H1 (cell line): ENCODE measurements around the gene CEP41. TPM values are rescaled to one million over a fixed set of nuclear protein-coding genes. Genes with fewer than 3 reads are reported as not detected.

Experiments
- CTCF ChIA-PET: fragments of 300-600 bp; sonication (Branson Sonifier 250); formaldehyde crosslinking; loops from one replicate; lab custom pipeline; 2021; ENCODE audit not compliant: partially characterized antibody; lab: Charles Lee
- POLR2A ChIA-PET: fragments of 300-600 bp; sonication (Branson Sonifier 250); formaldehyde crosslinking; loops from one replicate; lab custom pipeline; 2021; ENCODE audit warnings: inconsistent platforms; ENCODE audit not compliant: partially characterized antibody; lab: Charles Lee
- DNase-seq, 2 experiments: peaks; one replicate each; pipeline versions ENCODE4 v3.0.0 to v3.0.0-alpha.2; 2010 to 2022; ENCODE audit warnings: low spot score in 2 of 2, low read depth in 1 of 2, mixed read lengths in 1 of 2
- FAIRE-seq: peaks from 2 replicates; lab custom pipeline; 2011; peaks lifted over from hg19 to GRCh38; lab: Jason Lieb, UNC
- H2AFZ ChIP-seq: 2 replicates; pipeline ENCODE4 v1.8.1; 2012; ENCODE audit warnings: low read length, inconsistent platforms
- H2AK5ac ChIP-seq: 2 replicates; pipeline ENCODE4 v1.6.1; 2013; ENCODE audit warnings: low read depth, low read length
- H2BK120ac ChIP-seq: replicated peaks from 2 replicates; pipeline ENCODE3; 2013; ENCODE audit warnings: low read depth, low read length, inconsistent platforms
- H2BK12ac ChIP-seq: 2 replicates; pipeline ENCODE4 v1.6.1; 2013; ENCODE audit warnings: low read depth, low read length
- H2BK15ac ChIP-seq: 2 replicates; pipeline ENCODE4 v1.6.1; 2013; ENCODE audit warnings: low read length
- H2BK20ac ChIP-seq: 2 replicates; pipeline ENCODE4 v1.6.1; 2013; ENCODE audit warnings: low read length
- H2BK5ac ChIP-seq: 2 replicates; pipeline ENCODE4 v1.6.1; 2013; ENCODE audit warnings: low read depth, low read length
- H3K14ac ChIP-seq: 2 replicates; pipeline ENCODE4 v1.6.1; 2013; ENCODE audit warnings: inconsistent platforms; ENCODE audit not compliant: insufficient read length
- H3K18ac ChIP-seq: 2 replicates; pipeline ENCODE4 v1.6.1; 2013; ENCODE audit warnings: low read length; ENCODE audit errors: extremely low read depth
- H3K23ac ChIP-seq: 2 replicates; pipeline ENCODE4 v1.6.1; 2013; ENCODE audit warnings: inconsistent platforms; ENCODE audit not compliant: insufficient read length
- H3K23me2 ChIP-seq: 2 replicates; pipeline ENCODE4 v1.6.1; 2013; ENCODE audit warnings: low read depth, low read length
- H3K27ac ChIP-seq: 2 replicates; pipeline ENCODE4 v1.6.1; 2011; ENCODE audit warnings: low read depth, low read length, inconsistent platforms
- H3K27me3 ChIP-seq, 4 experiments: replicated peaks in 1 of 4; 1 replicate in 1 of 4; 2 replicates in 3 of 4; pipeline versions ENCODE4 v1.6.1 to v1.8.1; 2011 to 2013; ENCODE audit warnings: low read length in 3 of 4, mild to moderate bottlenecking in 3 of 4, inconsistent platforms in 2 of 4, mixed read lengths in 2 of 4, moderate library complexity in 1 of 4; ENCODE audit not compliant: control insufficient read depth in 3 of 4, insufficient read depth in 3 of 4; ENCODE audit errors: extremely low read depth in 1 of 4
- H3K36me3 ChIP-seq, 4 experiments: 2 replicates each; pipeline versions ENCODE4 v1.6.1 to v1.8.1; 2011 to 2013; ENCODE audit warnings: mild to moderate bottlenecking in 4 of 4, low read length in 3 of 4, moderate library complexity in 2 of 4, control low read depth in 1 of 4, inconsistent platforms in 1 of 4; ENCODE audit not compliant: insufficient read depth in 4 of 4, control insufficient read depth in 2 of 4
- H3K4ac ChIP-seq: replicated peaks from 2 replicates; pipeline ENCODE3; 2013; ENCODE audit warnings: low read length, low read depth, mixed read lengths, inconsistent platforms; ENCODE audit not compliant: insufficient read length
- H3K4me1 ChIP-seq, 4 experiments: replicated peaks in 1 of 4; 1 replicate in 1 of 4; 2 replicates in 3 of 4; pipeline versions ENCODE4 v1.6.1 to v1.8.1; 2011 to 2013; ENCODE audit warnings: low read length in 3 of 4, inconsistent platforms in 2 of 4, mixed read lengths in 1 of 4; ENCODE audit not compliant: insufficient read depth in 4 of 4, control insufficient read depth in 3 of 4
- H3K4me2 ChIP-seq, 2 experiments: 2 replicates each; pipeline versions ENCODE4 v1.6.1 to v1.8.1; 2011 to 2013; ENCODE audit warnings: low read depth in 2 of 2, low read length in 2 of 2, control low read depth in 1 of 2, inconsistent platforms in 1 of 2, mild to moderate bottlenecking in 1 of 2; ENCODE audit not compliant: insufficient read depth in 1 of 2
- H3K4me3 ChIP-seq, 4 experiments: fragments of 200-600, 300-600 bp in 1 of 4; sonication (generic), shearing (Covaris generic), sonication (Bioruptor Twin) in 1 of 4; 2 replicates each; pipeline versions ENCODE4 v1.5.1 to v1.8.1; 2011 to 2016; ENCODE audit warnings: low read length in 4 of 4, low read depth in 3 of 4, control low read depth in 2 of 4, inconsistent platforms in 2 of 4, mild to moderate bottlenecking in 2 of 4, mixed read lengths in 1 of 4, moderate library complexity in 1 of 4; ENCODE audit not compliant: insufficient read depth in 2 of 4; ENCODE audit errors: extremely low read depth in 1 of 4
- H3K56ac ChIP-seq: replicated peaks from 2 replicates; pipeline ENCODE3; 2013; ENCODE audit warnings: low read depth, mild to moderate bottlenecking, mixed read lengths, low read length, inconsistent platforms; ENCODE audit not compliant: insufficient read length
- H3K79me1 ChIP-seq: 2 replicates; pipeline ENCODE4 v1.6.1; 2013; ENCODE audit warnings: low read depth, low read length, control low read depth
- H3K79me2 ChIP-seq, 2 experiments: 2 replicates each; pipeline versions ENCODE4 v1.6.1 to v1.8.1; 2012 to 2013; ENCODE audit warnings: low read length in 2 of 2, mild to moderate bottlenecking in 2 of 2, inconsistent platforms in 1 of 2; ENCODE audit not compliant: insufficient read depth in 2 of 2, control insufficient read depth in 1 of 2
- H3K9ac ChIP-seq, 4 experiments: replicated peaks in 1 of 4; 1 replicate in 1 of 4; 2 replicates in 3 of 4; pipeline versions ENCODE4 v1.6.1 to v1.8.1; 2011 to 2013; ENCODE audit warnings: low read depth in 3 of 4, low read length in 3 of 4, control low read depth in 2 of 4, mild to moderate bottlenecking in 2 of 4, moderate library complexity in 2 of 4, inconsistent platforms in 1 of 4; ENCODE audit errors: extremely low read depth in 1 of 4
- H3K9me3 ChIP-seq, 2 experiments: 2 replicates each; pipeline versions ENCODE4 v1.6.1 to v1.8.1; 2012 to 2013; ENCODE audit warnings: mild to moderate bottlenecking in 2 of 2, moderate library complexity in 2 of 2, control low read depth in 1 of 2, inconsistent platforms in 1 of 2, low read depth in 1 of 2, low read length in 1 of 2, mixed read lengths in 1 of 2; ENCODE audit not compliant: insufficient read depth in 2 of 2
- H4K20me1 ChIP-seq, 2 experiments: replicated peaks in 1 of 2; 2 replicates each; pipeline versions ENCODE3 to v1.8.1; 2011 to 2013; ENCODE audit warnings: inconsistent platforms in 2 of 2, low read length in 2 of 2, mild to moderate bottlenecking in 1 of 2; ENCODE audit not compliant: insufficient read depth in 2 of 2, control insufficient read depth in 1 of 2
- H4K5ac ChIP-seq: 2 replicates; pipeline ENCODE4 v1.6.1; 2013; ENCODE audit warnings: low read length, low read depth, mixed read lengths, inconsistent platforms; ENCODE audit not compliant: insufficient read length
- H4K8ac ChIP-seq: 2 replicates; pipeline ENCODE4 v1.8.0; 2013; ENCODE audit warnings: mild to moderate bottlenecking, moderate library complexity, low read length, inconsistent platforms; ENCODE audit not compliant: insufficient read depth; ENCODE audit errors: extremely low read depth
- H4K91ac ChIP-seq: replicated peaks from 2 replicates; pipeline ENCODE3; 2013; ENCODE audit warnings: low read length, mixed read lengths, inconsistent platforms; ENCODE audit not compliant: insufficient read length
- HDAC6 ChIP-seq: IDR thresholded peaks from one replicate; pipeline ENCODE4 v1.7.1; 2012; ENCODE audit warnings: low read depth, mild to moderate bottlenecking, inconsistent platforms, low read length, moderate library complexity
- WGBS, 2 experiments: shearing (Covaris generic) in 1 of 2; methylation state at CpG; one replicate each; pipeline versions ENCODE4 v1.1.6 to v1.1.7; 2013 to 2015; ENCODE audit warnings: low lambda C conversion rate in 2 of 2, mixed read lengths in 2 of 2, inconsistent platforms in 1 of 2, low coverage in 1 of 2, missing lambda C conversion rate in 1 of 2; ENCODE audit not compliant: insufficient replicate concordance in 2 of 2, insufficient coverage in 1 of 2, insufficient read length in 1 of 2; ENCODE audit errors: extremely low coverage in 1 of 2, missing lambda C conversion rate in 1 of 2; 5-methylcytosine and 5-hydroxymethylcytosine counted together
- polyA plus RNA-seq, 7 experiments: library from polyadenylated mRNA; depleted of rRNA in 3 of 7; stranded (reverse) in 5 of 7; unstranded in 2 of 7; fragments of >200 nt in 5 of 7; fragments of 200-250 nt in 2 of 7; gene quantifications; 1 replicate in 5 of 7; 2 replicates in 1 of 7; 4 replicates in 1 of 7; pipeline versions ENCODE4 v1.2.1 to v1.2.3, GENCODE V29; 2011 to 2013; ENCODE audit warnings: missing spikeins in 2 of 7, mixed read lengths in 2 of 7
- total RNA-seq: library from RNA; stranded (reverse); fragmentation: NEBNext Ultra II Directional; extraction: Animal tissue kit (Norgen Biotek cat#: 25700); gene quantifications from 2 replicates; pipeline ENCODE4 v1.2.1, GENCODE V29; 2021

Gene CEP41
- total and polyA plus RNA-seq, 2 of the 8 experiments (the other 6 are each of a cell fraction or from before 2014, with no cell fraction given), result 9.3 to 12.8 TPM

GRCh38 chr7:130425796-130426195 lies 15.0 kb downstream of the CEP41 start:
- CTCF ChIA-PET, result no interaction called here
- no peak overlapping the region for H2BK5ac ChIP-seq
- H3K4me3 ChIP-seq, result no peak overlapping the region
- H2BK20ac ChIP-seq, result no peak overlapping the region
- H3K23me2 ChIP-seq, result no peaks in the 10 kb centered on the region
- H2BK12ac ChIP-seq, result no peak overlapping the region
- no peak overlapping the region for H2BK120ac ChIP-seq
- no peaks in the 10 kb centered on the region for H4K20me1 ChIP-seq
- no peak overlapping the region for H4K91ac ChIP-seq
- no peak overlapping the region for H3K18ac ChIP-seq
- H3K4me1 ChIP-seq, result peaks cover 0 to 2% (median 0%) of the 10 kb centered on the region in 4 experiments; a peak in 1 of 7 replicates
- no peak overlapping the region for H3K27ac ChIP-seq
- POLR2A ChIA-PET, result no interaction called here
- H3K36me3 ChIP-seq, result no peaks in the 10 kb centered on the region
- H3K9ac ChIP-seq, result no peak overlapping the region
- H3K79me1 ChIP-seq, result no peaks in the 10 kb centered on the region
- H3K27me3 ChIP-seq, result no peaks in the 10 kb centered on the region
- WGBS, 2 experiments, result 88% methylated on average over 4 of the region's 4 CpGs; no CpG with 5 or more reads in 1 of the 2 experiments
- no peak overlapping the region for H3K56ac ChIP-seq
- H3K9me3 ChIP-seq, result no peaks in the 10 kb centered on the region
- no peak for DNase-seq
- no peak for FAIRE-seq
- H3K79me2 ChIP-seq, result no peaks in the 10 kb centered on the region
- H3K4me2 ChIP-seq, result no peak overlapping the region
- no peak overlapping the region for H3K14ac ChIP-seq
- H2AFZ ChIP-seq, result no peak overlapping the region
- no peak overlapping the region for H3K4ac ChIP-seq
- no peak overlapping the region for H2BK15ac ChIP-seq
- H4K8ac ChIP-seq, result no peak overlapping the region
- no peak overlapping the region for H2AK5ac ChIP-seq
- no peak overlapping the region for H3K23ac ChIP-seq
- H4K5ac ChIP-seq, result no peak overlapping the region
- no peak for TF ChIP-seq HDAC6
